Stomach (tissue), 9 donors: ENCODE data around the gene CDC14A. TPM values are rescaled to one million over a fixed set of nuclear protein-coding genes. Genes with fewer than 3 reads are reported as not detected.

ENCODE experiments used
- DNase-seq, 2 donors: peaks; one replicate each; pipeline versions ENCODE4 v3.0.0 to v3.0.0-alpha.2; 2013 to 2019
- H3K27ac ChIP-seq, 5 donors: fragments of 200-600 bp in 4 of 5; sonication (generic) in 4 of 5; one replicate each; pipeline ENCODE4 v1.5.1; 2013 to 2019; ENCODE audit warnings: mild to moderate bottlenecking in 1 of 5, moderate library complexity in 1 of 5
- H3K27me3 ChIP-seq, 3 donors: fragments of 200-600 bp; sonication (generic); one replicate each; pipeline ENCODE4 v1.5.1; 2017 to 2019; ENCODE audit warnings: mixed run types in 1 of 3
- H3K36me3 ChIP-seq, 4 donors: fragments of 200-600 bp; sonication (generic); 1 replicate in 3 of 4; 2 replicates in 1 of 4; pipeline ENCODE4 v1.5.1; 2016 to 2019
- H3K4me1 ChIP-seq, 4 donors: fragments of 200-600 bp; sonication (generic); one replicate each; pipeline ENCODE4 v1.5.1; 2016 to 2019
- H3K4me3 ChIP-seq, 4 donors: fragments of 200-600 bp; sonication (generic) in 3 of 4; one replicate each; pipeline ENCODE4 v1.5.1; 2016 to 2019; ENCODE audit warnings: mild to moderate bottlenecking in 1 of 4
- H3K9me3 ChIP-seq, 4 donors: fragments of 200-600 bp; sonication (generic); one replicate each; pipeline ENCODE4 v1.5.1; 2016 to 2019
- CTCF ChIP-seq, 7 experiments: fragments of 450-650 bp in 4 of 7; fragments of 200-600 bp in 3 of 7; sonication (generic) in 3 of 7; IDR thresholded peaks; one replicate each; pipeline ENCODE4 v1.5.1; 2016 to 2019; ENCODE audit warnings: antibody characterized with exemption in 7 of 7, control low read depth in 2 of 7, mild to moderate bottlenecking in 1 of 7
- EP300 ChIP-seq: sonication (generic); formaldehyde crosslinking; IDR thresholded peaks from one replicate; pipeline ENCODE4 v1.6.1; 2017; ENCODE audit warnings: antibody characterized with exemption
- POLR2A ChIP-seq, 4 donors: fragments of 450-650 bp; IDR thresholded peaks; one replicate each; pipeline ENCODE4 v1.6.1; 2016; ENCODE audit warnings: antibody characterized with exemption in 4 of 4, control low read depth in 2 of 4, mild to moderate bottlenecking in 1 of 4, moderate library complexity in 1 of 4
- POLR2AphosphoS5 ChIP-seq, 3 donors: sonication (generic); formaldehyde crosslinking; IDR thresholded peaks; one replicate each; pipeline ENCODE4 v1.6.1; 2016; ENCODE audit warnings: antibody characterized with exemption in 3 of 3
- WGBS, 5 donors: extraction: QIAGEN DNeasy Blood & Tissue Kit in 3 of 5; methylation state at CpG; one replicate each; pipeline versions ENCODE4 v1.1.5 to v1.1.7; 2013 to 2018; 5-methylcytosine and 5-hydroxymethylcytosine counted together
- intact Hi-C: fragments of 100-400 bp; cut with DNase I; formaldehyde crosslinking; loops from one replicate; pipeline ENCODE4 v1.15.1; 2023; ENCODE audit warnings: low total_unique reads
- polyA plus RNA-seq, 3 donors: library from polyadenylated mRNA; stranded (reverse); fragments of 200-250 nt; gene quantifications; one replicate each; pipeline ENCODE4 v1.2.3, GENCODE V29; 2013
- total RNA-seq, 5 donors: library from RNA; depleted of rRNA; stranded (reverse); fragments of >200 nt; gene quantifications; one replicate each; pipeline versions ENCODE4 v1.1.0 to v1.2.3, GENCODE V29; 2014 to 2016
- donor health status: healthy with polysubstance abuse.
- donor health status: Bipolar disorder and iron deficiency.
- donor health status: healthy.

The CDC14A gene
- total and polyA plus RNA-seq, 8 donors: 2.1 to 31.0 (median 12.1) TPM

- peaks cover 0 to 36% (median 16%) of the 10 kb centered on the region in 4 donors for H3K4me1 ChIP-seq
- no peak overlapping the region for H3K4me3 ChIP-seq
- TF ChIP-seq POLR2A (IDR thresholded peaks at IDR 0.05): no peak
- no peak for TF ChIP-seq CTCF (IDR thresholded peaks at IDR 0.05)
- no peak for TF ChIP-seq POLR2AphosphoS5 (IDR thresholded peaks at IDR 0.05)
- no peak for TF ChIP-seq EP300
- H3K27ac ChIP-seq: peak overlapping the region in 2 of 5 donors; percentile 32 to 45
- intact Hi-C loops: no loop called here
- H3K27me3 ChIP-seq: no peaks in the 10 kb centered on the region
- no peak for DNase-seq
- H3K36me3 ChIP-seq: peaks cover 0 to 12% (median 2%) of the 10 kb centered on the region in 4 donors
- no peaks in the 10 kb centered on the region for H3K9me3 ChIP-seq
- 70 to 80% (median 71%) methylated on average over 4 of the region's 4 CpGs for WGBS, 5 donors
These were observed 97.2 kb downstream of the CDC14A start for GRCh38 chr1:100449477-100449876.

GRCh38 chr1:100452641-100453040, 100.3 kb downstream of the CDC14A start:
- Histone ChIP-seq H3K9me3 (no peaks in the 10 kb centered on the region), H3K27ac (peak overlapping the region in 3 of 5 donors; percentile 43 to 56 (median 51)), H3K27me3 (no peaks in the 10 kb centered on the region), H3K36me3 (peaks cover 0 to 8% (median 2%) of the 10 kb centered on the region in 4 donors), H3K4me1 (peaks cover 0 to 36% (median 19%) of the 10 kb centered on the region in 4 donors), H3K4me3 (no peak overlapping the region)
- TF ChIP-seq CTCF (IDR thresholded peaks at IDR 0.05) (no peak), EP300 (no peak), POLR2AphosphoS5 (IDR thresholded peaks at IDR 0.05) (no peak), POLR2A (IDR thresholded peaks at IDR 0.05) (no peak)
- 17 to 28% (median 23%) methylated on average over 1 of the region's 1 CpG for WGBS, 5 donors
- intact Hi-C loops: no loop called here
- DNase-seq: peak in 1 of 2 donors; percentile 43

GRCh38 chr1:100455478-100456072, 103.3 kb downstream of the CDC14A start:
- Histone ChIP-seq H3K27me3 (no peaks in the 10 kb centered on the region), H3K4me1 (peaks cover 0 to 40% (median 23%) of the 10 kb centered on the region in 4 donors), H3K4me3 (no peak overlapping the region), H3K9me3 (no peaks in the 10 kb centered on the region), H3K36me3 (peaks cover 0 to 5% (median 2%) of the 10 kb centered on the region in 4 donors), H3K27ac (no peak overlapping the region)
- DNase-seq: no peak
- intact Hi-C loops: no loop called here
- no peak for TF ChIP-seq POLR2AphosphoS5 (IDR thresholded peaks at IDR 0.05)
- TF ChIP-seq EP300: no peak
- peak in 3 of 7 experiments; percentile 16 to 48 (median 37) for TF ChIP-seq CTCF (IDR thresholded peaks at IDR 0.05)
- no peak for TF ChIP-seq POLR2A (IDR thresholded peaks at IDR 0.05)

GRCh38 chr1:100456880-100457279, 104.6 kb downstream of the CDC14A start:
- Histone ChIP-seq H3K4me1 (peaks cover 0 to 33% (median 20%) of the 10 kb centered on the region in 4 donors), H3K27me3 (no peaks in the 10 kb centered on the region), H3K27ac (no peak overlapping the region), H3K4me3 (no peak overlapping the region), H3K9me3 (no peaks in the 10 kb centered on the region), H3K36me3 (no peaks in the 10 kb centered on the region)
- no peak for TF ChIP-seq EP300
- TF ChIP-seq POLR2A (IDR thresholded peaks at IDR 0.05): no peak
- TF ChIP-seq POLR2AphosphoS5 (IDR thresholded peaks at IDR 0.05): no peak
- TF ChIP-seq CTCF (IDR thresholded peaks at IDR 0.05): no peak
- intact Hi-C loops: no loop called here
- WGBS, 5 donors: 37 to 64% (median 54%) methylated on average over 2 of the region's 2 CpGs
- DNase-seq: no peak
